Body of pancreas (tissue), 4 donors: ENCODE results near the gene GOLGA6A. TPM values are rescaled to one million over a fixed set of nuclear protein-coding genes. Genes with fewer than 3 reads are reported as not detected.
"Not testable (repeated sequence)": the region's sequence is repeated elsewhere in the genome, so short reads cannot be mapped to it uniquely, and the experiment has no call there.

ENCODE experiments used
- ATAC-seq: fragments of 150-250 bp; one replicate; pipeline ENCODE4 v1.9.1; 2016
- DNase-seq, 4 donors: peaks; one replicate each; pipeline ENCODE4 v3.0.0-alpha.2; 2019
- H3K27ac ChIP-seq, 4 donors: fragments of 200-600 bp; sonication (generic); 1 replicate in 3 of 4; 2 replicates in 1 of 4; pipeline versions ENCODE4 v1.5.1 to v1.6.1; 2016 to 2019; ENCODE audit warnings: mild to moderate bottlenecking in 1 of 4, mixed read lengths in 1 of 4, moderate library complexity in 1 of 4
- H3K27me3 ChIP-seq, 2 donors: fragments of 200-600 bp; sonication (generic); one replicate each; pipeline ENCODE4 v1.6.0; 2016; ENCODE audit warnings: mild to moderate bottlenecking in 1 of 2
- H3K36me3 ChIP-seq, 2 donors: fragments of 200-600 bp; sonication (generic); replicated peaks in 1 of 2; 2 replicates each; pipeline ENCODE4 v1.5.1; 2016; ENCODE audit warnings: low read depth in 2 of 2; ENCODE audit not compliant: insufficient read depth in 1 of 2
- H3K4me1 ChIP-seq: fragments of 200-600 bp; sonication (generic); one replicate; pipeline ENCODE4 v1.6.0; 2016
- H3K4me3 ChIP-seq, 2 donors: fragments of 200-600 bp; sonication (generic); 1 replicate in 1 of 2; 2 replicates in 1 of 2; pipeline ENCODE4 v1.5.1; 2016 to 2019
- H3K9me3 ChIP-seq, 3 donors: fragments of 200-600 bp; sonication (generic); 1 replicate in 2 of 3; 2 replicates in 1 of 3; pipeline ENCODE4 v1.5.1; 2016
- POLR2A ChIP-seq, 3 donors: fragments of 450-650 bp; IDR thresholded peaks; one replicate each; pipeline ENCODE4 v1.6.1; 2016; ENCODE audit warnings: antibody characterized with exemption in 3 of 3, mild to moderate bottlenecking in 2 of 3
- WGBS, 2 donors: methylation state at CpG; one replicate each; pipeline ENCODE4 v1.1.5; 2017; 5-methylcytosine and 5-hydroxymethylcytosine counted together
- intact Hi-C: fragments of 100-400 bp; cut with DNase I; formaldehyde crosslinking; loops from one replicate; pipeline ENCODE4 v1.15.1; 2023
- total RNA-seq, 2 donors: library from RNA; depleted of rRNA; stranded (reverse); fragments of >200 nt; gene quantifications; one replicate each; pipeline ENCODE4 v1.1.0, GENCODE V29; 2016
- TF ChIP-seq, protein P1 (sequence below), 7 experiments: fragments of 450-650 bp in 4 of 7; fragments of 200-600 bp in 3 of 7; sonication (generic) in 3 of 7; IDR thresholded peaks; one replicate each; pipeline ENCODE4 v1.5.1; 2016 to 2019; ENCODE audit warnings: antibody characterized with exemption in 7 of 7

GOLGA6A gene, protein sequence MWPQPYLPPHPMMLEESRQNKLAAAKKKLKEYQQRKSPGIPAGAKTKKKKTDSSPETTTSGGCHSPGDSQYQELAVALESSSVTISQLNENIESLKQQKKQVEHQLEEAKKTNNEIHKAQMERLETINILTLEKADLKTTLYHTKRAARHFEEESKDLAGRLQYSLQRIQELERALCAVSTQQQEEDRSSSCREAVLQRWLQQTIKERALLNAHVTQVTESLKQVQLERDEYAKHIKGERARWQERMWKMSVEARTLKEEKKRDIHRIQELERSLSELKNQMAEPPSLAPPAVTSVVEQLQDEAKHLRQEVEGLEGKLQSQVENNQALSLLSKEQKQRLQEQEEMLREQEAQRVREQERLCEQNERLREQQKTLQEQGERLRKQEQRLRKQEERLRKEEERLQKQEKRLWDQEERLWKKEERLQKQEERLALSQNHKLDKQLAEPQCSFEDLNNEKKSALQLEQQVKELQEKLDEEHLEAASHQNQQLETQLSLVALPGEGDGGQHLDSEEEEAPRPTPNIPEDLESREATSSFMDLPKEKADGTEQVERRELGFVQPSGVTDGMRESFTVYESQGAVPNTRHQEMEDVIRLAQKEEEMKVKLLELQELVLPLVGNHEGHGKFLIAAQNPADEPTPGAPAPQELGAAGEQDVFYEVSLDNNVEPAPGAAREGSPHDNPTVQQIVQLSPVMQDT
- total RNA-seq, result not detected

GRCh38 chr15:74082450-74082849 lies at the start of gene GOLGA6A:
GOLGA6A (minus strand) TSS chr15:74082550; CDS start chr15:74082509, 41 bp downstream.
- H3K4me3 ChIP-seq, H3K9me3 ChIP-seq, DNase-seq, H3K4me1 ChIP-seq, ATAC-seq, H3K27ac ChIP-seq, H3K36me3 ChIP-seq, H3K27me3 ChIP-seq, intact Hi-C loops: not testable (repeated sequence)
- WGBS, 2 donors, result no CpG with 5 or more reads among the region's 7 CpGs

- Histone ChIP-seq H3K27me3 (peaks cover 0 to 56% of the 10 kb centered on the region in 2 donors), H3K4me1 (peaks cover 46% of the 10 kb centered on the region), H3K9me3 (no peaks in the 10 kb centered on the region), H3K27ac (no peak overlapping the region), H3K4me3 (no peak overlapping the region), H3K36me3 (no peaks in the 10 kb centered on the region)
- WGBS, 2 donors, result 13 to 16% methylated on average over 11 to 20 of the region's 20 CpGs
- intact Hi-C loops, result no loop called here
- no peak for DNase-seq
- TF ChIP-seq POLR2A (IDR thresholded peaks at IDR 0.05), result no peak
- TF ChIP-seq, protein P1, sequence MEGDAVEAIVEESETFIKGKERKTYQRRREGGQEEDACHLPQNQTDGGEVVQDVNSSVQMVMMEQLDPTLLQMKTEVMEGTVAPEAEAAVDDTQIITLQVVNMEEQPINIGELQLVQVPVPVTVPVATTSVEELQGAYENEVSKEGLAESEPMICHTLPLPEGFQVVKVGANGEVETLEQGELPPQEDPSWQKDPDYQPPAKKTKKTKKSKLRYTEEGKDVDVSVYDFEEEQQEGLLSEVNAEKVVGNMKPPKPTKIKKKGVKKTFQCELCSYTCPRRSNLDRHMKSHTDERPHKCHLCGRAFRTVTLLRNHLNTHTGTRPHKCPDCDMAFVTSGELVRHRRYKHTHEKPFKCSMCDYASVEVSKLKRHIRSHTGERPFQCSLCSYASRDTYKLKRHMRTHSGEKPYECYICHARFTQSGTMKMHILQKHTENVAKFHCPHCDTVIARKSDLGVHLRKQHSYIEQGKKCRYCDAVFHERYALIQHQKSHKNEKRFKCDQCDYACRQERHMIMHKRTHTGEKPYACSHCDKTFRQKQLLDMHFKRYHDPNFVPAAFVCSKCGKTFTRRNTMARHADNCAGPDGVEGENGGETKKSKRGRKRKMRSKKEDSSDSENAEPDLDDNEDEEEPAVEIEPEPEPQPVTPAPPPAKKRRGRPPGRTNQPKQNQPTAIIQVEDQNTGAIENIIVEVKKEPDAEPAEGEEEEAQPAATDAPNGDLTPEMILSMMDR (IDR thresholded peaks at IDR 0.05), result no peak
- ATAC-seq, result no peak
Measured at GRCh38 chr15:74131628-74132413, 49.5 kb upstream of the GOLGA6A start.

GRCh38 chr15:74130849-74131627 lies 48.7 kb upstream of the GOLGA6A start:
- peaks cover 42% of the 10 kb centered on the region for H3K4me1 ChIP-seq
- no peak overlapping the region for H3K27ac ChIP-seq
- TF ChIP-seq, protein P1 (IDR thresholded peaks at IDR 0.05), result no peak
- no peak for TF ChIP-seq POLR2A (IDR thresholded peaks at IDR 0.05)
- H3K27me3 ChIP-seq, result peaks cover 0 to 53% of the 10 kb centered on the region in 2 donors
- no peak for ATAC-seq
- intact Hi-C loops, result no loop called here
- 3 to 6% methylated on average over 26 to 28 of the region's 28 CpGs for WGBS, 2 donors
- no peaks in the 10 kb centered on the region for H3K36me3 ChIP-seq
- DNase-seq, result no peak
- no peaks in the 10 kb centered on the region for H3K9me3 ChIP-seq
- H3K4me3 ChIP-seq, result no peak overlapping the region

DNA sequence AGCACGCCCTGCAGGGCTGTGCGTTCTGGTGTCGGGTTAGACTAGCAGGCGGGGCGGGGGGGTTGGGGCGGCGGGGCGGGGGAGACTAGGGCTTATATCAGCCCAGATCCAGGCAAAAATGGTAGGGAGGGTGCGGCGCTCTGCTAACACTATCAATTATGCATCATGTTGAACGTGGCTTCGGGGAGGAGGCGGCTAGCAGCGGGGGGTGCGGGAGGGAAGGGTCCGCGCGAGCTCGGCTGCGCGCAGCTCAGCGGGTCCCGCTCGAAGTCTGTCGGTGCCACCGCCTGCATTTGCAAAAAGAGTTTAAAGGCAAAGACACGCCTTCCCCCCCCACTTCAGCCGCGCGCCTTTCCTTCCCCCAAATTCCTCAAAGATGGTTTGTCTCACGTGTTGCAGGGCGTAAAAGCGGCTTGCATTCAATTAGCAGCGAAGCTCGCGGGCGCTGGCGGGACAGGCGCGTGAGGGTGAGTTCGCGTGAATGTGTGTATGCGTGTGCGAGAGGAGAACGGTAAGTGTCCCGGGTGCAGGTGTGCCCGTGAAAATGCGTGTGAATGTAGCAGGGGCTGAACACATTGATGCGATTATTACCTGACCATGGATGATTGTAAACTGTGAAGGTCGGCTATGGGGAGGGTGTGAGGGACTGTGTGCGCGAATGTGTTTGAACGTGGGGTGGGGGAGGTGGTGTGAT lies 48.0 kb upstream of the GOLGA6A start, which contains the start of gene ISLR2:
TSS of gene ISLR2 (plus strand) at position 432 of the 694 bp plus-strand sequence. CDS start 2,169 bp downstream, outside the sequence.
- no peak for DNase-seq
- Histone ChIP-seq H3K4me3 (no peak within 1 kb of the TSS), H3K9me3 (no peaks in the 10 kb centered on the region), H3K4me1 (peaks cover 36% of the 10 kb centered on the region), H3K36me3 (no peaks in the 10 kb centered on the region), H3K27ac (no peak within 1 kb of the TSS), H3K27me3 (peaks cover 0 to 49% of the 10 kb centered on the region in 2 donors)
- intact Hi-C loops, result no loop called here
- no peak for ATAC-seq
- WGBS, 2 donors, result 2 to 4% methylated on average over 43 to 53 of the region's 53 CpGs
- TF ChIP-seq POLR2A (IDR thresholded peaks at IDR 0.05), result no peak
